ENCODE results near the gene KCTD3.

KCTD3 gene

DNA sequence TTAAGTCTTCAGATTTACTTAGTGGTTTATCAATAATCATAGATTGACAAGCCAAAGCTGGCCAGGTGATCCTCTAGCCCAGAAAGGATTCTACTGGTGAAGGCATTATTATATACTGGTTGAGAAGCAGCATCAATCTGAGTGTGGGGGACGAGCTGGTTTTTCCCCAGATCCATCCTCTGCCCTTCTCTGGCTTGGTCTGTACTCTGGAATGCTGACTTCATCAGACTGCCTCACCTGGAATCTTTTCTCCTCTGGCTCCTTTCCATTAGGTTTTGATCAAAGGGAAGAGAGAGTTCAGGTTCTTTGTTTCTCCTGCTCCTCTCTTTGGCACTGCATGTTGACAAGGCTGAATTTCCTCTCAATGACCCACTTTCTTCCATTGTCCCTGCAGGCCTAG, 93.9 kb downstream of the KCTD3 start:
- DNase-seq: no peak

DNA sequence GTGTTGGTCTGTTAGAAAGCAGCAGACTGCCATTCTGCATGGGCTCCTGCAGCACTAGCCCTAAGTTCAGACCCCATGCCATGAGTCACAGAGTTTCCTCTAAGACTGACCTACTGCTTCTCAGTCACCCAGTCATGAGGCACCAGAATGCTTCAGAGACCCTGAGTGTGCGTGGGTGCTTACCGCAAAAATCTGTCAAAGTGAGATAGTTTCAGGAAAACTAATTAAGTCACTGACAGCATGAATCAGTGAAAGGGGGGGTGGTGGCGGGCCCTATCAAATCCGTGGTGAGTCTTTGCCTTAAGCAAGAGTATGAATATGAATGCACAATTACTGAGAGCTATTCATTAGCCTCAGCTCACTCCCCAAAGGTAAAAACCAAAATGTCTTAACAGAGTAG, 98.1 kb downstream of the KCTD3 start:
- no peak for DNase-seq

DNA sequence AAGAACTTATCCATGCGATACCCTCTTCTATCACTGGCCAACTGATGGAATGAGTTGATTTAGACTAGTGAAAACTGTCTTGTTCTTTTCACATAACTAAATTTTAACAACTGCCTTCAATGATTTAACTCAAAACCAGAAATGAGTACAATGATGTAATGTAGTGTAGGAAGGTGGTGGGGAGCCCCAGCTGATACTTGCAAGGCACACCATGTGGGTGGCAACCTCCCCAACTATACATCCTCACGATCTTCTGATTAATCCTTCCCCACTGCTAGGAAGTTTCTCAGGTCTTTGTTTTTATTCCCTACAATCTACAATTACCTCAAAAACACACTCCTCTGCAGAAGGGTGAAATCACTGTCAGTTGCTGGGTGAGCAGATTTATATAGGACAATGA, 100.7 kb downstream of the KCTD3 start:
- no peak for DNase-seq

DNA sequence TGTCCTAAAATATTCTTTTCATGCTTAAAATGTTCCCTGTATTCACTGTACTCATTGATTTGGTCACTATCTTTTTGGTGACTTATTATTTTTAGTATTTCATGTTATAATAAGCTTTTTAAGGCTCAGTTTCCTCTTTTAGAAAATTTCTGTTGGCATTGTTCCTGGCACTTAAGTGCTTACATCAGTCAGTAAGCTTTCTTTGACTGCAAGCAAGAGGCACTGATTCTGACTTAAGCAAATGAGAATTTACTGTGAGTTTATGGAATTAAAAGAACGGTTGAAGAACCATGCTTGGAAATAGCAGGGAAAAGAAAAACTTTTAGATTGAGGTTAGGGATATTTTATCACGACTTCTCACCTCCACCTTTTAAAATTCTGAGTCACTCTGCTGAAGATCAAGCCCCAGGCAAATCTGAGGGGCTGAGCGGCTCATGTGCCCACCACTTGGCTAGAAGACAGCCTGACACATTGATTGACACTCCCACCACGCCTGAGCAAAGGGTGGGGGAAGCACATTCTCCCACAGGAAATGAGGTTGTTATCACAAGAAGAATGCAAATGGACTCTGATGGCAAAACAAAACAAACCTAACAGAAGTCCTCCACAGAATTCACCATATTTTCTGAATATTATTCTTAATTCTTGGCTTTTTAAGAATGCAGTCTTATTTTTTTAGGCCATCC, 102.8 kb downstream of the KCTD3 start:
- no peak for DNase-seq
